Esophagus squamous epithelium (tissue), 4 donors: Measurements from ENCODE around the gene TRPT1.

ENCODE experiments used
- CTCF ChIP-seq, 6 experiments: fragments of 450-650 bp in 4 of 6; fragments of 200-600 bp in 2 of 6; sonication (generic) in 2 of 6; IDR thresholded peaks; one replicate each; pipeline ENCODE4 v1.5.1; 2016 to 2019; ENCODE audit warnings: antibody characterized with exemption in 6 of 6, mild to moderate bottlenecking in 4 of 6, moderate library complexity in 4 of 6
- POLR2A ChIP-seq, 4 donors: fragments of 450-650 bp; IDR thresholded peaks; one replicate each; pipeline ENCODE4 v1.6.1; 2017; ENCODE audit warnings: antibody characterized with exemption in 4 of 4, mild to moderate bottlenecking in 4 of 4, moderate library complexity in 3 of 4

GRCh38 chr11:64268025-64268892 is 42.3 kb upstream of the TRPT1 start:
- TF ChIP-seq CTCF (IDR thresholded peaks at IDR 0.05) (no peak), POLR2A (IDR thresholded peaks at IDR 0.05) (no peak)
